SK-N-SH treated with all-trans-retinoic acid at 6 μM for 48 hours (cell line): ENCODE data around the gene PTDSS2.

Experiments
- ATAC-seq: fragments of 200-7000 bp; cut with Tn5 transposase; 3 replicates; pipeline ENCODE4 v1.9.1; 2020; ENCODE audit warnings: mild to moderate bottlenecking, moderate library complexity
- CREB5 ChIP-seq: fragments of 250-450 bp; sonication (Bioruptor Pico); IDR thresholded peaks from 2 replicates; pipeline ENCODE4 v1.5.1; 2020; ENCODE audit warnings: low read depth, mild to moderate bottlenecking, moderate library complexity
- CSDC2 ChIP-seq: fragments of 250-450 bp; sonication (Bioruptor Pico); IDR thresholded peaks from 2 replicates; pipeline ENCODE4 v1.5.0; 2020; ENCODE audit warnings: mild to moderate bottlenecking, moderate library complexity
- ESRRG ChIP-seq: fragments of 250-450 bp; sonication (Bioruptor Pico); IDR thresholded peaks from 2 replicates; pipeline ENCODE4 v1.6.1; 2021; ENCODE audit warnings: mild to moderate bottlenecking
- GLIS3 ChIP-seq: fragments of 250-450 bp; sonication (Bioruptor Pico); IDR thresholded peaks from 2 replicates; pipeline ENCODE4 v1.5.0; 2020; ENCODE audit warnings: mild to moderate bottlenecking, moderate library complexity
- ISL1 ChIP-seq: fragments of 250-450 bp; sonication (Bioruptor Pico); IDR thresholded peaks from 2 replicates; pipeline ENCODE4 v2.1.2; 2022; ENCODE audit warnings: mild to moderate bottlenecking, moderate library complexity
- OSR1 ChIP-seq: fragments of 250-450 bp; sonication (Bioruptor Pico); IDR thresholded peaks from 2 replicates; pipeline ENCODE4 v1.8.0; 2022; ENCODE audit warnings: moderate library complexity, mild to moderate bottlenecking, inconsistent platforms
- PATZ1 ChIP-seq: fragments of 250-450 bp; sonication (Bioruptor Pico); IDR thresholded peaks from 2 replicates; pipeline ENCODE4 v1.8.0; 2020; ENCODE audit warnings: mild to moderate bottlenecking, moderate library complexity, borderline replicate concordance
- PPARA ChIP-seq: fragments of 250-450 bp; sonication (Bioruptor Pico); IDR thresholded peaks from 2 replicates; pipeline ENCODE4 v1.5.0; 2020; ENCODE audit warnings: mild to moderate bottlenecking, borderline replicate concordance
- RARB ChIP-seq: fragments of 250-450 bp; sonication (Bioruptor Pico); IDR thresholded peaks from 2 replicates; pipeline ENCODE4 v1.8.0; 2021; ENCODE audit warnings: mild to moderate bottlenecking, moderate library complexity
- SNAI2 ChIP-seq: fragments of 250-450 bp; sonication (Bioruptor Pico); IDR thresholded peaks from 2 replicates; pipeline ENCODE4 v1.5.0; 2020; ENCODE audit warnings: mild to moderate bottlenecking, moderate library complexity
- TCF4 ChIP-seq: fragments of 250-450 bp; sonication (Bioruptor Pico); IDR thresholded peaks from 2 replicates; pipeline ENCODE4 v1.8.0; 2021; ENCODE audit warnings: mild to moderate bottlenecking, moderate library complexity, borderline replicate concordance
- TOX ChIP-seq: fragments of 250-450 bp; sonication (Bioruptor Pico); IDR thresholded peaks from 2 replicates; pipeline ENCODE4 v1.8.0; 2021; ENCODE audit warnings: mild to moderate bottlenecking, moderate library complexity, borderline replicate concordance
- ZC3H10 ChIP-seq: fragments of 250-450 bp; sonication (Bioruptor Pico); IDR thresholded peaks from 2 replicates; pipeline ENCODE4 v1.5.1; 2021; ENCODE audit warnings: mild to moderate bottlenecking, moderate library complexity
- ZFP3 ChIP-seq: fragments of 250-450 bp; sonication (Bioruptor Pico); IDR thresholded peaks from 2 replicates; pipeline ENCODE4 v1.5.0; 2020; ENCODE audit warnings: mild to moderate bottlenecking, moderate library complexity
- ZFP30 ChIP-seq: fragments of 450-650 bp; formaldehyde crosslinking; IDR thresholded peaks from 2 replicates; pipeline ENCODE4 v1.5.0; 2022; ENCODE audit warnings: mild to moderate bottlenecking, moderate library complexity
- ZNF565 ChIP-seq: fragments of 450-650 bp; formaldehyde crosslinking; conservative IDR thresholded peaks from 2 replicates; pipeline ENCODE4 v1.5.0; 2020; ENCODE audit warnings: low read depth, mild to moderate bottlenecking, moderate library complexity
- ZNF70 ChIP-seq: fragments of 450-650 bp; formaldehyde crosslinking; IDR thresholded peaks from 2 replicates; pipeline ENCODE4 v1.5.0; 2020; ENCODE audit warnings: mild to moderate bottlenecking, moderate library complexity
- ZNF8 ChIP-seq: fragments of 450-650 bp; formaldehyde crosslinking; IDR thresholded peaks from 2 replicates; pipeline ENCODE4 v1.5.0; 2020; ENCODE audit warnings: mild to moderate bottlenecking, moderate library complexity
- TF ChIP-seq, protein P1 (sequence below): fragments of 250-450 bp; sonication (Bioruptor Pico); IDR thresholded peaks from 2 replicates; pipeline ENCODE4 v1.5.0; 2020; ENCODE audit warnings: mild to moderate bottlenecking, moderate library complexity
- TF ChIP-seq, protein P2 (sequence below): fragments of 250-450 bp; sonication (Bioruptor Pico); IDR thresholded peaks from 2 replicates; pipeline ENCODE4 v1.8.0; 2021; ENCODE audit warnings: low read depth, mild to moderate bottlenecking, moderate library complexity, borderline replicate concordance

Gene PTDSS2

GRCh38 chr11:453564-453963, 3.5 kb downstream of the PTDSS2 start:
- no peak for ATAC-seq
- TF ChIP-seq, protein P1, sequence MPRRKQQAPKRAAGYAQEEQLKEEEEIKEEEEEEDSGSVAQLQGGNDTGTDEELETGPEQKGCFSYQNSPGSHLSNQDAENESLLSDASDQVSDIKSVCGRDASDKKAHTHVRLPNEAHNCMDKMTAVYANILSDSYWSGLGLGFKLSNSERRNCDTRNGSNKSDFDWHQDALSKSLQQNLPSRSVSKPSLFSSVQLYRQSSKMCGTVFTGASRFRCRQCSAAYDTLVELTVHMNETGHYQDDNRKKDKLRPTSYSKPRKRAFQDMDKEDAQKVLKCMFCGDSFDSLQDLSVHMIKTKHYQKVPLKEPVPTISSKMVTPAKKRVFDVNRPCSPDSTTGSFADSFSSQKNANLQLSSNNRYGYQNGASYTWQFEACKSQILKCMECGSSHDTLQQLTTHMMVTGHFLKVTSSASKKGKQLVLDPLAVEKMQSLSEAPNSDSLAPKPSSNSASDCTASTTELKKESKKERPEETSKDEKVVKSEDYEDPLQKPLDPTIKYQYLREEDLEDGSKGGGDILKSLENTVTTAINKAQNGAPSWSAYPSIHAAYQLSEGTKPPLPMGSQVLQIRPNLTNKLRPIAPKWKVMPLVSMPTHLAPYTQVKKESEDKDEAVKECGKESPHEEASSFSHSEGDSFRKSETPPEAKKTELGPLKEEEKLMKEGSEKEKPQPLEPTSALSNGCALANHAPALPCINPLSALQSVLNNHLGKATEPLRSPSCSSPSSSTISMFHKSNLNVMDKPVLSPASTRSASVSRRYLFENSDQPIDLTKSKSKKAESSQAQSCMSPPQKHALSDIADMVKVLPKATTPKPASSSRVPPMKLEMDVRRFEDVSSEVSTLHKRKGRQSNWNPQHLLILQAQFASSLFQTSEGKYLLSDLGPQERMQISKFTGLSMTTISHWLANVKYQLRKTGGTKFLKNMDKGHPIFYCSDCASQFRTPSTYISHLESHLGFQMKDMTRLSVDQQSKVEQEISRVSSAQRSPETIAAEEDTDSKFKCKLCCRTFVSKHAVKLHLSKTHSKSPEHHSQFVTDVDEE (CRISPR knock-in tag): no peak
- TF ChIP-seq ISL1 (CRISPR knock-in tag): no peak
- no peak for TF ChIP-seq TOX (CRISPR knock-in tag)
- TF ChIP-seq ZFP30 (CRISPR knock-in tag): no peak
- TF ChIP-seq ESRRG: no peak
- TF ChIP-seq CSDC2 (CRISPR knock-in tag): no peak
- TF ChIP-seq ZNF70: no peak

GRCh38 chr11:454043-454442, 4.0 kb downstream of the PTDSS2 start:
- ATAC-seq: no peak

DNA sequence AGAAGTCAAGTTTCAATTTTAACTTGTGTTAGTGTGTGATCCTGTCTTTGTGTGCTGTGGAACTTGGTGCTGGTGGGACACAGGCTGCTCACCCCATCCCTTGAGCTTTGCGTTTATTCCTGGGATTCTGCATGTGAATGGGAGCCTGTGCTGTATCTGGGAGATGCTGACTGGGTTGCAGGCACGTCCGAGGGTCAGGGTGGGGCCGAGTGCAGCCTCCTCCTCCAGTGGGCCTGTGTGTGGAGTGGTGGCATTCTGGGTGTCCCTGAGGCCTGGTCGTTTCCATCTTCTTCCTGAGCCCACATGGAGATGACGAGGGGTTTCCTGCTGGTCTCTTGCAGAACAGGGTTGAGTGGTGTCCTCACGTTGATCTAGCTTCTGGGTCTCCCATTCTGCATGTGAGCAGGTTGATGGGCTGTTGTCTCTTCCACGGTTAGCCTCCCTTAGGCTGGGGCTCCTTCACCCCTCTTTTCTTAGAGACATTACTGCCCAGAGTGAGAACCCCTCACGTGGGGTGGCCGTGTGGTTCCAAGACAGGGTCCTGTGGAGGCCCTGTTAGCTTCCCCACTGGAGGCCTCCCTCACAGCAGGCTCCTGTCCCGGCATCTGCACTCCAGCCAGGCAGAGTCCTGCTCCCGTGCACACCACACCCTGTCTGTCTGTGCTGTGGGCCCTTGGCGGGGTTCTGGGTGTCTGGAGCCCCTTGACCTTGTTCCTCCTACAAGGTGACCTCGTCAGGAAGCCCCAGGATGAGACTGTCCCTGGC, 4.9 kb downstream of the PTDSS2 start:
- TF ChIP-seq ZNF8 (CRISPR knock-in tag) (no peak), OSR1 (CRISPR knock-in tag) (no peak), ZC3H10 (no peak), ESRRG (no peak), RARB (CRISPR knock-in tag) (no peak)
- TF ChIP-seq, all 23 proteins: peak for 0
- no peak for ATAC-seq

More at GRCh38 chr11:454043-454442, 4.0 kb downstream of the PTDSS2 start:
- TF ChIP-seq, protein P2, sequence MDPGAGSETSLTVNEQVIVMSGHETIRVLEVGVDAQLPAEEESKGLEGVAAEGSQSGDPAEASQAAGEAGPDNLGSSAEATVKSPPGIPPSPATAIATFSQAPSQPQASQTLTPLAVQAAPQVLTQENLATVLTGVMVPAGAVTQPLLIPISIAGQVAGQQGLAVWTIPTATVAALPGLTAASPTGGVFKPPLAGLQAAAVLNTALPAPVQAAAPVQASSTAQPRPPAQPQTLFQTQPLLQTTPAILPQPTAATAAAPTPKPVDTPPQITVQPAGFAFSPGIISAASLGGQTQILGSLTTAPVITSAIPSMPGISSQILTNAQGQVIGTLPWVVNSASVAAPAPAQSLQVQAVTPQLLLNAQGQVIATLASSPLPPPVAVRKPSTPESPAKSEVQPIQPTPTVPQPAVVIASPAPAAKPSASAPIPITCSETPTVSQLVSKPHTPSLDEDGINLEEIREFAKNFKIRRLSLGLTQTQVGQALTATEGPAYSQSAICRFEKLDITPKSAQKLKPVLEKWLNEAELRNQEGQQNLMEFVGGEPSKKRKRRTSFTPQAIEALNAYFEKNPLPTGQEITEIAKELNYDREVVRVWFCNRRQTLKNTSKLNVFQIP: no peak
- TF ChIP-seq ESRRG: no peak
- no peak for TF ChIP-seq TCF4 (CRISPR knock-in tag)
- TF ChIP-seq SNAI2 (CRISPR knock-in tag): no peak
- TF ChIP-seq ZNF565 (CRISPR knock-in tag): no peak
- no peak for TF ChIP-seq ZFP30 (CRISPR knock-in tag)
- no peak for TF ChIP-seq CREB5 (CRISPR knock-in tag)
- TF ChIP-seq ZFP3: no peak

GRCh38 chr11:455566-456147, 5.6 kb downstream of the PTDSS2 start:
- no peak for ATAC-seq
- TF ChIP-seq PPARA (no peak), ISL1 (CRISPR knock-in tag) (no peak), GLIS3 (CRISPR knock-in tag) (no peak)

DNA sequence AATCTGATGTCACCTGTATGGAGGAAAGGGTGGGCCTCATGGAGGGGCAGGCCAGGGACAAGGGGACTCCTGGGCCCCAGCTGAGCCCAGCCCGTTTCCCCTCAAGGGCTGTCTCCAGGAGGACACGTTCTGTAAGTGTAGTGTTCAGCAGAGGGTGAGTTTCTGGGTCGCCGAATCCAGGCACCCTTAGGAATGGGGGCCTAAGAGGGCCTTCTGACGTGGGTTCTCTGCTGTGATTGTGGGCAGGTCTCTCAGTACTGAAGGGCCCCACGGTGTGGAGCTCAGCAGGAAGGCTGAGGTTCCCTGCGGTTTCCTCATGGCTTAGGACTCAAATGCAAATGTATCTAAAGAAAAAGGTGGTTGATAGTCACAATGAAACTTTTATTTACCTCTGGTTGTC, 6.5 kb downstream of the PTDSS2 start:
- ATAC-seq: no peak

More for the DNA sequence above, 6.5 kb downstream of the PTDSS2 start:
- no peak for TF ChIP-seq PPARA
- no peak for TF ChIP-seq ZNF70
- no peak for TF ChIP-seq ISL1 (CRISPR knock-in tag)
- no peak for TF ChIP-seq PATZ1 (CRISPR knock-in tag)
- TF ChIP-seq, protein P2: no peak
- TF ChIP-seq CSDC2 (CRISPR knock-in tag): no peak
- TF ChIP-seq OSR1 (CRISPR knock-in tag): no peak
